Mucosa of rectum (tissue), 2 donors: ENCODE results near the gene STAP2.

Experiments
- H3K27ac ChIP-seq, 2 donors: one replicate each; pipeline ENCODE4 v1.7.0; 2013; ENCODE audit warnings: inconsistent platforms in 2 of 2, low read depth in 2 of 2, low read length in 2 of 2
- H3K27me3 ChIP-seq, 2 donors: one replicate each; pipeline ENCODE4 v1.7.0; 2013; ENCODE audit warnings: low read length in 2 of 2; ENCODE audit not compliant: control insufficient read depth in 2 of 2, insufficient read depth in 2 of 2
- H3K36me3 ChIP-seq, 2 donors: one replicate each; pipeline ENCODE4 v1.7.0; 2013; ENCODE audit warnings: low read length in 2 of 2; ENCODE audit not compliant: control insufficient read depth in 2 of 2, insufficient read depth in 2 of 2
- H3K4me1 ChIP-seq, 2 donors: one replicate each; pipeline ENCODE4 v1.7.0; 2013; ENCODE audit warnings: low read length in 2 of 2, mild to moderate bottlenecking in 1 of 2; ENCODE audit not compliant: control insufficient read depth in 2 of 2, insufficient read depth in 2 of 2
- H3K4me3 ChIP-seq, 2 donors: one replicate each; pipeline ENCODE4 v1.7.0; 2013; ENCODE audit warnings: low read length in 2 of 2
- H3K9ac ChIP-seq, 2 donors: one replicate each; pipeline ENCODE4 v1.7.0; 2013; ENCODE audit warnings: low read length in 2 of 2, low read depth in 1 of 2, mild to moderate bottlenecking in 1 of 2
- H3K9me3 ChIP-seq, 2 donors: one replicate each; pipeline ENCODE4 v1.7.0; 2013; ENCODE audit warnings: low read length in 2 of 2; ENCODE audit not compliant: control insufficient read depth in 2 of 2
- donor health status: healthy.
- donor health status: Normal muscosa, but diverticular disease.

STAP2 gene

GRCh38 chr19:4362831-4363545 is 24.4 kb upstream of the STAP2 start:
- Histone ChIP-seq H3K36me3 (peaks cover 38 to 40% of the 10 kb centered on the region in 2 donors), H3K27ac (no peak overlapping the region), H3K4me3 (no peak overlapping the region), H3K4me1 (peaks cover 0 to 5% of the 10 kb centered on the region in 2 donors), H3K27me3 (no peaks in the 10 kb centered on the region), H3K9ac (no peak overlapping the region), H3K9me3 (no peaks in the 10 kb centered on the region)

GRCh38 chr19:4362101-4362828 is 23.6 kb upstream of the STAP2 start:
- Histone ChIP-seq H3K27me3 (no peaks in the 10 kb centered on the region), H3K9ac (no peak overlapping the region), H3K4me3 (no peak overlapping the region), H3K4me1 (peaks cover 0 to 2% of the 10 kb centered on the region in 2 donors), H3K27ac (no peak overlapping the region), H3K9me3 (no peaks in the 10 kb centered on the region), H3K36me3 (peaks cover 41% of the 10 kb centered on the region in 2 donors)

DNA sequence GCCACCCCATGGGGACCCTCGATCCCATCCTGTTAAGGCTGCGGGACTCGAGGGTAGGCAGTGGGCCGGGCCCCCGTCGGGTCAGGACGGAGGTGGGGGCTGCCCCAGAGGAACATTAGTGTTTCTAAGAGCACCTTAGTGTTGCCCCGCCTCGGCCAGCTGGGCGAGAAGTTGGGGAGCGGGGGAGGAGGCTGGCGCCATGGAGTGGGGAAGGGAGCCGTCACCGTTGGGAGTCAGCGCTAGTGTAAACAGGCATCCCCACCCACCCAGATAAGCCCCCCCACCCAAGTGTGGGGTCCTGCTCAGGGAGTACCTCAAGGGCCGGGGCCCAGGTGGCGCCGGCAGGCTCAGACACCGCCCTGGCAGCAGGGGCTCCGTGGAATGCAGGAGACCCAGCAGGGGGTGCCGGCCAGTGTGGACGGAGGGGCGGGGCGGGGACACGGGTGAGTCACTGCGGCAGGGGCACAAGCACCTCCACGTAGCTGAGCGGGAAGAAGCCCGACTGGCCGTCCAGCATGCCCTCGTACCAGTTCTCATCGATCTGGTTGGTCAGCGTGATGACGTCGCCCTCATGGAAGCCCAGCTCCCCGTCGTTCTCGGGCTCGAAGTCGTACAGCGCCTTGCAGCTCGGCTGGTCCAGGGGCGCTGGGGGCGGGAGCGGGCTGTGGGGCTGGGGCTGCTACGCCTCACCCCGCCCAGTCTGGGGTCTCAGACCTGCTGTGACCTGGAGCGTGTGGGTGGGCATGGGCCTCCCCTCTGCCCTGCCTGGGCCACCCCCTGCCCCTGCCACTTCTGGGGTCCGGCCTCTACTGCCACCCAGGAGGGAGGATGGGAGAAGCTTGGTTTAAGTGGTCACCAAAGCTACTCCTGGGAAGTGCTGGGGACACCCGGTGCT is 22.8 kb upstream of the STAP2 start:
- H3K9ac ChIP-seq = no peak overlapping the region
- peaks cover 40 to 41% of the 10 kb centered on the region in 2 donors for H3K36me3 ChIP-seq
- H3K4me3 ChIP-seq = no peak overlapping the region
- H3K27me3 ChIP-seq = no peaks in the 10 kb centered on the region
- H3K9me3 ChIP-seq = no peaks in the 10 kb centered on the region
- peaks cover 0 to 2% of the 10 kb centered on the region in 2 donors for H3K4me1 ChIP-seq
- no peak overlapping the region for H3K27ac ChIP-seq

DNA sequence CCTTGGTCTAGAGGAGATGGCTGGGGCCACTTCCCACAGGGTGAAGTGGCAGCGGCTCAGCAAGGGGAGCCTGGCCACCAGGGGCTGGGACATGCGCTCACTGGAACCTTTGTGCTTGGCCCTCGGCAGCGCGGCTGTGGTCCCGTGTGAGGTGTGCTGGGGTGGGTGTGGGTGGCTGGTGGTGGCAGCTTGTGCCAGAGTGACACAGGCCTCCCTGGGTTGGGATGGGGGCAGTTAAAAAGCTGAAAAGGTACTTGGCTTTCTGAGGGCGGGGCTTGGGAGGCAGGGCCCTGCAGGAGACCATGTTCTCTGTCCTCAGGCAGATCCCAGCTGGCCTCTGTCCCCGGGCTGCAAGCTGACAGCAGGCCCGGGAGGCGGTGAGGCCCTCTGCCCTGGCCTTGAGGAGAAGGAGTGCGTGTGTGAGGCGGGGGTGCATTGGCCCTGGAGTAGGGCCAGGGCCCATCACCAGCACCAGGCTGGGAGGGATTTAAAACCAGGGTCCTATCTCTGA is 22.1 kb upstream of the STAP2 start:
- no peaks in the 10 kb centered on the region for H3K9me3 ChIP-seq
- peaks cover 0 to 2% of the 10 kb centered on the region in 2 donors for H3K4me1 ChIP-seq
- H3K27me3 ChIP-seq = no peaks in the 10 kb centered on the region
- peaks cover 34 to 38% of the 10 kb centered on the region in 2 donors for H3K36me3 ChIP-seq
- H3K4me3 ChIP-seq = no peak overlapping the region
- H3K27ac ChIP-seq = no peak overlapping the region
- no peak overlapping the region for H3K9ac ChIP-seq

DNA sequence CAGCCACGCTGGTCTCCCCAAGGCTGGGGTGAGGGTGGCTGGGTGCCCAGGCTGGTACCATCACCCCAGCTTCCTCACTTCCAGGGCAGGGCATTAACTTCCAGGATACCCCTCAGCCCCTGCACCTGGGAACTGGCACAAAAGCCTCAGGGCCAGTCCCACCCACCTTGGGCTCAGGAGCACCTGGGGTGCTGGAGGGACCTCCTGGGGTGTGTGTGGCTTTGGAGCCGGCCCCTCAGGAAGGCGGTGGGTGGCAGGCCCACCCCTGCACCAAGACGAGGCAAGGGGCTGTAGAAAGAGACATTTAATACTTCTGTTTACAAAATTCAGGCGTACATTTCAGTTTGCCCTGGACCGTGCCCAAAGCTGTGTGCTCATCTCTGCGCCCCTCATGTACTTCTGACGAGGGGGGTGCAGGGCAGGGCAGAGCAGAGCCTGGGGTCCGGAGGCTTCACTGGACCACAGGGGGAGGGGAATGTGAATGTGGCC is 21.5 kb upstream of the STAP2 start:
- H3K9me3 ChIP-seq = no peaks in the 10 kb centered on the region
- H3K9ac ChIP-seq = no peak overlapping the region
- no peak overlapping the region for H3K4me3 ChIP-seq
- peaks cover 0 to 2% of the 10 kb centered on the region in 2 donors for H3K4me1 ChIP-seq
- H3K36me3 ChIP-seq = peaks cover 35% of the 10 kb centered on the region in 2 donors
- H3K27me3 ChIP-seq = no peaks in the 10 kb centered on the region
- H3K27ac ChIP-seq = no peak overlapping the region

- H3K36me3 ChIP-seq = peaks cover 35 to 37% of the 10 kb centered on the region in 2 donors
- H3K27ac ChIP-seq = no peak overlapping the region
- no peaks in the 10 kb centered on the region for H3K4me1 ChIP-seq
- H3K4me3 ChIP-seq = no peak overlapping the region
- H3K9me3 ChIP-seq = no peaks in the 10 kb centered on the region
- H3K27me3 ChIP-seq = no peaks in the 10 kb centered on the region
- no peak overlapping the region for H3K9ac ChIP-seq
These were observed 21.0 kb upstream of the STAP2 start for GRCh38 chr19:4359627-4360000.

DNA sequence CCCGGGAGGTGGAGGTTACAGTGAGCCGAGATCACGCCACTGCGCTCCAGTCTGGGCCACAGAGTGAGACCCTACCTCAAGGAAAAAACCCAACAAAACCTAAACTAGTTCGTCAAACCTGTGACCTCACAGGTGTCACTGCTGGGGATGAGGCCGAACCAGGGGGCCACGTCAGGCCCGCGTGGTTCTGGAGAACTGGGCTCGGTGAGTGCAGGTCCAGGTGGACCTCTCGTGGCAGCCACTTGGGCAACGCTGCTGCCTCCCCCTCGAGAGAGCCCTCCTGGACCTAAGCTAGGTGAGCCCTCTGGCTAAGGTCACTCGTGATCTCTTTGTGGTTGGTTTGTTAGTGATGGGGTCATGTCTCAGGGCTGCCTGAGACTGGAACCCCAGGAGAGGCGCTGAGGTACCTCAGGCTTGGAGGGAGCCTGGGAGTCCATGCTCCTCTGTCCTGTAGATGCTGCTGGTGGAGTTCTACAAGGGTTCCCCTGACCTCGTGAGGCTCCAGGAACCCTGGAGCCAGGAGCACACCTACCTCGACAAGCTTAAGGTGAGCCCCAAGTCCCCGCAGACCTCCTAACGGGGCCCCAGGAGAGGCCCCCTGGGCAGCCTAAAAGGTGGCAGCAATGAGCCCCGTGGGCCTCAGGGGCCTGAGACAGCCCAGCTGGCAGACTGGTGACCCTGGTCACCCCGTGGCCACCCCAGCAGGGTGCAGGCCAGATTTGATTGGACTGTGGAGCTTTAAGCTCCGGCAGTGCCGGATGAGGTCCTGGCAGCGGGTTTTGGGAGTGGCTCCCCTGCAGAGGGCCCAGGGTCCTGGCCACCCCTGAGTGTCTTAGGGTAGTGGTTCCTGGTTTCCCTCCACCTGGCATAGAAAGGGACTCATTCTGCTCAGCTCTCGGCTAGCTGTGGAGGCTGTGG is 20.3 kb upstream of the STAP2 start:
- Histone ChIP-seq H3K27ac (no peak overlapping the region), H3K9ac (no peak overlapping the region), H3K36me3 (peaks cover 33 to 40% of the 10 kb centered on the region in 2 donors), H3K9me3 (no peaks in the 10 kb centered on the region), H3K4me1 (no peaks in the 10 kb centered on the region), H3K4me3 (no peak overlapping the region), H3K27me3 (no peaks in the 10 kb centered on the region)

DNA sequence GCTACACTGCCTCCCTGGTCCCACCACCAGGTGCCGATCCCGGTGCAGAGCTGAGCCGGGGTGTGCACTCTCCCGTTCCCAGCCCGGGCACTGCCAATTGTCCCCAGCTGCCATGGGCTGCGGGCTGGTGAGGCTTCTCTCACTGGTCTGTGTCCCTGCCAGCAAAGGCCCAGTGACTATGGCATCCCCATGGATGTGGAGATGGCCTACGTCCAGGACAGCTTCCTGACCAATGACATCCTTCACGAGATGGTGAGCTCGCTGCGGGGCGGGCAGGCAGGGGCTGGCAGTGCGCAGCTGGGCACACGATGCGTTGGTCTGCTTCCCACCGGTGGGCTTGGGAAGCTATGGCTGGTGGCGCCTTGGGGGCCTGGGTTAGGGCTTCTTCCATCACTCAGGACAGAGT is 19.3 kb upstream of the STAP2 start:
- no peaks in the 10 kb centered on the region for H3K9me3 ChIP-seq
- no peaks in the 10 kb centered on the region for H3K4me1 ChIP-seq
- H3K36me3 ChIP-seq = peaks cover 24 to 34% of the 10 kb centered on the region in 2 donors

DNA sequence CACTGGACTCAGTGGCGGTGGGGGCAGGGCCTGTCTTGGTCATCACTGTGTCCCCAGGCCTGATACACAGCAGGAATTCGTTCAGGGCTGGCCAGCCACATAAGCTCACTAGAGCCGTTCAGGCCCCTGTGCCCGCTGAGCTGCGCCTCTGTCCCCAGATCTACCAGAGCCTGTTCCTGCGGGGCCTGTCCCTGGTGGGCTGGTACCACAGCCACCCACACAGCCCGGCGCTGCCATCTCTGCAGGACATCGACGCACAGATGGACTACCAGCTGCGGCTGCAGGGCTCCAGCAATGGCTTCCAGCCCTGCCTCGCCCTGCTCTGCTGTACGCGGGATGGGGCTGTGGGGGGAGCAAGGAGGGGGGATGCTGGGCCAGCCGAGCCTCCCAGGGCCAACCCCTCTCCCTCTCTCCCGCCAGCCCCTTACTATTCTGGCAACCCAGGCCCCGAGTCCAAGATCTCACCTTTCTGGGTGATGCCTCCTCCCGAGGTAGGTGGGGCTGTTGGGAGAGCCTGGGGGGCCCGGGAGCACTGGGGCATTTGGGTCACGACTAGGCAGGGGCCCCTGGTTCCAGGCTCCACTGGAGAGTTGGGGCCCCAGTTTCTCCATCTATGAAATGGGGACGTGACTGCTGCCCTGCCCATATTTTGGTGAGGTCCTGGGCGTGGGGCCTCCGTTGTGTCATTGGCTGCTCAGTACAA is 18.6 kb upstream of the STAP2 start:
- Histone ChIP-seq H3K4me3 (no peak overlapping the region), H3K27me3 (no peaks in the 10 kb centered on the region), H3K36me3 (peaks cover 18 to 29% of the 10 kb centered on the region in 2 donors), H3K9ac (no peak overlapping the region), H3K27ac (no peak overlapping the region), H3K4me1 (no peaks in the 10 kb centered on the region), H3K9me3 (no peaks in the 10 kb centered on the region)

More for the DNA sequence above, 19.3 kb upstream of the STAP2 start:
- H3K9ac ChIP-seq = no peak overlapping the region
- H3K27me3 ChIP-seq = no peaks in the 10 kb centered on the region
- H3K4me3 ChIP-seq = no peak overlapping the region
- H3K27ac ChIP-seq = no peak overlapping the region
